SK-N-MC (cell line): Measurements from ENCODE around the gene PDXP.

ENCODE experiments used
- DNase-seq: peaks from one replicate; pipeline ENCODE4 v3.0.0-alpha.2; 2011; ENCODE audit warnings: low read depth, low spot score
- H3K27ac ChIP-seq: fragments of 200-600 bp; sonication (generic); 2 replicates; pipeline ENCODE4 v1.5.1; 2016; ENCODE audit warnings: mixed run types
- H3K36me3 ChIP-seq: fragments of 200-600 bp; sonication (generic); 2 replicates; pipeline ENCODE4 v1.6.1; 2017; ENCODE audit warnings: antibody characterized with exemption, low read length, mixed read lengths; ENCODE audit not compliant: insufficient read depth
- H3K4me3 ChIP-seq: fragments of 200-600 bp; sonication (generic); 2 replicates; pipeline ENCODE4 v1.5.1; 2016
- H3K9ac ChIP-seq: fragments of 200-600 bp; sonication (generic); 2 replicates; pipeline ENCODE4 v1.8.0; 2017; ENCODE audit warnings: mixed run types, mixed read lengths; ENCODE audit not compliant: insufficient read length
- H3K9me3 ChIP-seq: fragments of 200-600 bp; sonication (generic); 2 replicates; pipeline ENCODE4 v1.6.1; 2017; ENCODE audit warnings: low read depth, mild to moderate bottlenecking, antibody characterized with exemption, low read length, moderate library complexity, mixed read lengths
- EZH2 ChIP-seq: fragments of 200-600 bp; sonication (generic); IDR thresholded peaks from one replicate; pipeline ENCODE4 v1.6.1; 2017; ENCODE audit warnings: antibody characterized with exemption
- FOXP2 ChIP-seq: optimal IDR thresholded peaks from 2 replicates; pipeline ENCODE3; 2011; ENCODE audit warnings: mild to moderate bottlenecking, moderate library complexity; ENCODE audit not compliant: insufficient read depth; ENCODE audit errors: extremely low read length, control extremely low read depth
- POLR2AphosphoS5 ChIP-seq: IDR thresholded peaks from 2 replicates; pipeline ENCODE4 v1.6.1; 2012; ENCODE audit warnings: mild to moderate bottlenecking, low read depth, low read length, borderline replicate concordance

The PDXP gene

GRCh38 chr22:37680191-37680851 is 21.8 kb downstream of the PDXP start:
- H3K36me3 ChIP-seq = no peaks in the 10 kb centered on the region
- no peaks in the 10 kb centered on the region for H3K9me3 ChIP-seq
- H3K4me3 ChIP-seq = no peak overlapping the region
- no peak overlapping the region for H3K9ac ChIP-seq
- TF ChIP-seq POLR2AphosphoS5 (no peak), EZH2 (no peak), FOXP2 (no peak)
- H3K27ac ChIP-seq = 0 out of 2 replicates have a peak overlapping the region, but pooled peaks have one; percentile 25
- no peak for DNase-seq

DNA sequence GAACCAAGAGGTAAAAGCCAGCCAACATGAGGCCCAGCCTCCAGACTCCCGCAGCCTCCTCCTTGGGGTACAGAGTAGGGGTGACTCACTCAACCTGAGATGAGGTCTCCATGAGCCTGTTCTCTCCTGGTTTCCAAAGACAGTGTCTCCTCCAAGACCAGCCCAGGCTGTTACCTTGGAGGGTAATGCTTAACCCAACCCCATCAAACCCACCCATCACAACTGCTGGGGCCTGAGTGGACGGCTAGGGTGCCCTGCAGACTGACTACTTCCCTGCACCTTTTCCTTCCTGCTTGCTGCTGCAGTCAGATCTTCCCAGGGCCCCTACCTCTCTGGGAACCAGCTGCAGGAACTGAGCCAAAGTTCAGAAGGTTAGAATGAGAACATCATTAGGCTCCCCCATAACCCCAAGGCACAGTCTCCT is 22.5 kb downstream of the PDXP start:
- no peak overlapping the region for H3K27ac ChIP-seq
- H3K36me3 ChIP-seq = no peaks in the 10 kb centered on the region
- TF ChIP-seq EZH2 (no peak), FOXP2 (no peak), POLR2AphosphoS5 (no peak)
- no peak for DNase-seq
- no peak overlapping the region for H3K9ac ChIP-seq
- H3K4me3 ChIP-seq = no peak overlapping the region
- H3K9me3 ChIP-seq = no peaks in the 10 kb centered on the region

- no peak overlapping the region for H3K4me3 ChIP-seq
- H3K9me3 ChIP-seq = no peaks in the 10 kb centered on the region
- no peak overlapping the region for H3K27ac ChIP-seq
- no peak overlapping the region for H3K9ac ChIP-seq
- no peak for DNase-seq
- no peak for TF ChIP-seq EZH2
- no peak for TF ChIP-seq FOXP2
- no peak for TF ChIP-seq POLR2AphosphoS5
- H3K36me3 ChIP-seq = no peaks in the 10 kb centered on the region
Observed at GRCh38 chr22:37681556-37682049, 23.1 kb downstream of the PDXP start.

GRCh38 chr22:37684803-37685615 is 26.5 kb downstream of the PDXP start:
- H3K9ac ChIP-seq = no peak overlapping the region
- no peak for DNase-seq
- TF ChIP-seq EZH2 (no peak), FOXP2 (no peak), POLR2AphosphoS5 (no peak)
- H3K9me3 ChIP-seq = no peaks in the 10 kb centered on the region
- peaks cover 17% of the 10 kb centered on the region; the same call in 1 of the 2 replicates for H3K36me3 ChIP-seq
- no peak overlapping the region for H3K4me3 ChIP-seq
- peak overlapping the region; percentile 30; the same call in 1 of the 2 replicates for H3K27ac ChIP-seq

DNA sequence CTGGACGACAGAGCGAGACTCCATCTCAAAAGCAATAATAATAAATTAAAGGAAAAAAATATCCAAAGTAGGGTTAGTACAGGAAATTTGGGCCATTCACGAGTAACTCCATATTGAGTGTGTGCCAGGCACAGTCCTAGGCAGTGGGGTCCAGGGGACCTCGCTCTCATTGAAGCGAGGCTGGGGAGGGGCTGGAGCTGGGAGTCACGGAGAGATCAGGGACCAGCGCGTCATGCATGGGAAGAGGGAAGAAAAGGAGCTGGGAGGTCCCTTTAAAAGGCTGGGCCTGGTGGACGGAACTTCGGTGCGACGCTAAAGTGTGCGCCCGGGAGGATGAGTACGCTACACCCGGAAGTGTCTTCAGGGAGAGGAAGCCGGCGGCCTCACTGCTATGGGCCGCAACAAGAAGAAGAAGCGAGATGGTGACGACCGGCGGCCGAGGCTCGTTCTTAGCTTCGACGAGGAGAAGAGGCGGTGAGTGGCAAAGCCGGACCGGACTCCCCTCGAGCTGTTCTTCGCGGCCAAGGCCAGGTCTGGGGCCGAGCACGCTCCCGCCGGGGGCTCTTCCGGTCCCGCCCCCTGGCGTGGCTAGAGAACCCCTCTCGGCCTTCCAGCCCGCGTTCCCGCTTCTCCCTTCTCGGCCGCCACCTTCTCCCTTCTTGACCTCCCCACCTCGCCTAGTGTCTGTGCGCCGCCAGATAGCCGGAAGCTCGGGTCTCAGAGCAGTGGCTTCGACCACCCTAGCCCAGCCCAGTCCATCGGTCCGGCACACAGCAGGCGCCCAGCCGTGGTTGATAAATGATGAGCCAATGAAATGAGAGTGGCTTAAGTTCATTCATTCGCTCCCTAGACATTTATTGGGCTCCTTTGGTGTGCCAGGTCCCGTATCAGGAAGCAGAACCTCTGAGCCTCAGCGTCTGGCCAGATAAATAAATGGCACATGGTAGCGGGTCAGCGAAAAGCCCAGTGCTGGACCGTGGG is 27.8 kb downstream of the PDXP start, which contains the start of gene NOL12:
Gene NOL12, plus strand, starts transcription at position 342 of the 981 bp plus-strand sequence. Its CDS starts 50 bp downstream, at position 392.
- Histone ChIP-seq H3K27ac (peak within 1 kb of the TSS; percentile 63; the same call in 1 of the 2 replicates), H3K9ac (peak within 1 kb of the TSS; percentile 96), H3K9me3 (no peaks in the 10 kb centered on the region), H3K4me3 (peak within 1 kb of the TSS; percentile 99), H3K36me3 (peaks cover 27% of the 10 kb centered on the region; the same call in 1 of the 2 replicates)
- peak; percentile 81 for DNase-seq
- no peak for TF ChIP-seq EZH2
- TF ChIP-seq FOXP2 = no peak
- TF ChIP-seq POLR2AphosphoS5 = peak; percentile 54

GRCh38 chr22:37690407-37690806 is 31.9 kb downstream of the PDXP start:
- no peaks in the 10 kb centered on the region for H3K9me3 ChIP-seq
- H3K27ac ChIP-seq = no peak overlapping the region
- H3K9ac ChIP-seq = no peak overlapping the region
- no peak for TF ChIP-seq FOXP2
- no peak for TF ChIP-seq EZH2
- no peak for TF ChIP-seq POLR2AphosphoS5
- H3K36me3 ChIP-seq = peaks cover 50% of the 10 kb centered on the region
- DNase-seq = no peak
- H3K4me3 ChIP-seq = no peak overlapping the region

DNA sequence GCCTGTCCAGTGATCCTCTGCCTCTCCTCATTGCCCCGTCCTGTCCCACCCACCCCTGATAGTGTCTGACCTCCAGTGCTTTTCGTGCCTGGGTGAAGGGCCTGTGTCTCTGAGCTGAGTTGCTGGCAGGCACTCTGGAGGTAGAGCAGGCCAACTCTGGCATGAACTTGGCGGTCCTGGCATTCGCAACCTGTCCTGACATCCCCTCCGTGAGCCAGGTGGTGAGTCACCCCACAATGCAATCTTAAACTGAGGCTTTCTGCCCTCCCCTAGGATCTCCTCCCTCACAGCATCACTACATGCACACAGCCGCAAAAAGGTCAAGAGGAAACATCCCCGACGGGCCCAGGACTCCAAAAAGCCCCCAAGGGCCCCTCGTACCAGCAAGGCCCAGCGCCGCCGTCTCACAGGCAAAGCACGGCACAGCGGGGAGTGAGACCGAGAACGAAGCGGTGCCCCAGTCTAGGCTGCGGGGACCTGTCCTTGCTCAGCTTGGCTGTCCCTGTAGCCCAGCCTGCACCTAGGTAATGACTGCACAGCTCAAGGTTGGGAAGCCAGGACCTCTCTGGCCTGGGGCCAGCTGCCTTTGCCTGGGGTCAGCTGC is 32.5 kb downstream of the PDXP start:
- H3K36me3 ChIP-seq = peaks cover 50% of the 10 kb centered on the region
- no peaks in the 10 kb centered on the region for H3K9me3 ChIP-seq
- H3K4me3 ChIP-seq = no peak overlapping the region
- DNase-seq = no peak
- no peak overlapping the region for H3K9ac ChIP-seq
- TF ChIP-seq EZH2 (no peak), POLR2AphosphoS5 (no peak), FOXP2 (no peak)
- H3K27ac ChIP-seq = no peak overlapping the region
